ENCODE measurements around the gene FCRL3. TPM values are rescaled to one million over a fixed set of nuclear protein-coding genes. Genes with fewer than 3 reads are reported as not detected.

The FCRL3 gene
- total and polyA plus RNA-seq, 2 of the 13 experiments (the other 11 are each of a cell fraction or from before 2014, with no cell fraction given), result not detected

DNA sequence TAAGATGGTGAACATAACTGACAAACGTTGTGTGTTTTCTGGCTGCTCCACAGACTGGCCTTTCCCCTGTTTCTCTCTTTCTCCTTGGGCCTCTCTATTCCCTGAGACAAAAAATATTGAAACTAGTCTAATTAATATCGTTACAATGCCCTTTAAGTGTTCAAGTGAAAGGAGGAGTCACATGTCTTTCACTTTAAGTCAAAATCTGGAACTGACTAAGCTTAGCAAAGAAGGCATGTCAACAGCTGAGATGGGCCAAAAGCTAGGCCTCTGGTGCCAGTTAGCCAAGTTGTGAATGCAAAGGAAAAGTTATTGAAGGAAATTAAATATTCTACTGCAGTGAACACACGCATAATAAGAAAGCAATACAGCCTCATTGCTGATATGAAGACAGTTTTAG is 32.2 kb upstream of the FCRL3 start:
- no peak overlapping the region for H3K27ac ChIP-seq (ENCODE audit: extremely low read length, insufficient read depth, low read length)
- no peak for ATAC-seq
- intact Hi-C loops (cut with micrococcal nuclease; ENCODE audit: unreplicated experiment) (no loop called here), in situ Hi-C loops (cut with HindIII; ENCODE audit: extremely low pct_ligation_motif_present, low pct_unique_long_range_greater_than_20kb) (no loop called here)
- no peaks in the 10 kb centered on the region for H3K79me2 ChIP-seq (ENCODE audit: insufficient read depth, low read length)
- BruUV-seq (replicated peaks), result no TSS peak
- ChIA-PET CTCF (ENCODE audit: low intra/inter-chr PET ratio, low total read pairs) (no interaction called here), POLR2A (no interaction called here)
- H3K36me3 ChIP-seq (replicated peaks in 1 of 2; ENCODE audit: control insufficient read depth in 1 of 2, insufficient read depth in 2 of 2, low read length in 2 of 2), result no peaks in the 10 kb centered on the region
- no peak overlapping the region for H3K4me2 ChIP-seq (ENCODE audit: low read depth, low read length)
- H3K4me3 ChIP-seq (replicated peaks in 1 of 3; ENCODE audit: insufficient read depth in 1 of 3, low read depth in 2 of 3, low read length in 3 of 3), result no peak overlapping the region
- 0% methylated on average over 3 of the region's 3 CpGs for WGBS (ENCODE audit: low lambda C conversion rate)
- TF ChIP-seq XRCC5 (optimal IDR thresholded peaks at IDR 0.05; ENCODE audit: low read length), result no peak
- no peaks in the 10 kb centered on the region for H3K9me3 ChIP-seq (ENCODE audit: low read length)
- no peaks in the 10 kb centered on the region for H3K27me3 ChIP-seq (ENCODE audit: control insufficient read depth in 1 of 2, insufficient read depth in 2 of 2, low read length in 2 of 2)
- H4K20me1 ChIP-seq (ENCODE audit: insufficient read depth, low read length), result no peaks in the 10 kb centered on the region
- no peak overlapping the region for H3K9ac ChIP-seq (ENCODE audit: insufficient read depth, low read depth, low read length)
- H3K4me1 ChIP-seq (ENCODE audit: insufficient read depth, low read length), result no peaks in the 10 kb centered on the region
- no peak overlapping the region for H2AFZ ChIP-seq (ENCODE audit: low read length)
- FAIRE-seq, result no peak
- no peak for DNase-seq (ENCODE audit: low spot score)

DNA sequence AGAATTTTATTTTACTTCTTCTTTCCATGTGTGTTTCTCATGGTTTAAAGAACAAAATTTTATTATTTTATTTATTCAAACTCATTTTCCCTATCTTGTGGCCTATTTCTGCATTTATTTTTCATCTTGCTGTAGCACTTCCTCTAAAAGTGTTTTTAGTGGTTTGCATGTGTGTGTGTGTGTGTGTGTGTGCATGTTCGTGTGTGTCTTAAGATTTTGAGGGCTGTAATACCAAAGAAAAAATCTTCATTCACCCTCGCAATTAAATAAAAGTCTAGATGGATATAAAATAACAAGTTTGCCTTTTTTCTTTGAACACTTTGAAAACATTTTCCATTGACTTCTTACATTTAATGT is 24.6 kb upstream of the FCRL3 start:
- ChIA-PET POLR2A (no interaction called here), CTCF (ENCODE audit: low intra/inter-chr PET ratio, low total read pairs) (no interaction called here)
- Histone ChIP-seq H3K36me3 (replicated peaks in 1 of 2; ENCODE audit: control insufficient read depth in 1 of 2, insufficient read depth in 2 of 2, low read length in 2 of 2) (no peaks in the 10 kb centered on the region), H3K9ac (ENCODE audit: insufficient read depth, low read depth, low read length) (no peak overlapping the region), H4K20me1 (ENCODE audit: insufficient read depth, low read length) (no peaks in the 10 kb centered on the region), H3K4me3 (replicated peaks in 1 of 3; ENCODE audit: insufficient read depth in 1 of 3, low read depth in 2 of 3, low read length in 3 of 3) (no peak overlapping the region), H3K27me3 (ENCODE audit: control insufficient read depth in 1 of 2, insufficient read depth in 2 of 2, low read length in 2 of 2) (no peaks in the 10 kb centered on the region; a peak in 1 of 5 replicates), H3K9me3 (ENCODE audit: low read length) (peaks cover 22% of the 10 kb centered on the region), H3K27ac (ENCODE audit: extremely low read length, insufficient read depth, low read length) (no peak overlapping the region), H3K4me2 (ENCODE audit: low read depth, low read length) (no peak overlapping the region), H2AFZ (ENCODE audit: low read length) (no peak overlapping the region), H3K4me1 (ENCODE audit: insufficient read depth, low read length) (no peaks in the 10 kb centered on the region), H3K79me2 (ENCODE audit: insufficient read depth, low read length) (no peaks in the 10 kb centered on the region)
- no peak for FAIRE-seq
- ATAC-seq, result no peak
- WGBS (ENCODE audit: low lambda C conversion rate), result 3% methylated on average over 2 of the region's 2 CpGs
- in situ Hi-C loops (cut with HindIII; ENCODE audit: extremely low pct_ligation_motif_present, low pct_unique_long_range_greater_than_20kb), result no loop called here
- intact Hi-C loops (cut with micrococcal nuclease; ENCODE audit: unreplicated experiment), result no loop called here
- DNase-seq (ENCODE audit: low spot score), result no peak
- no TSS peak for BruUV-seq (replicated peaks)
- TF ChIP-seq TP53 (CRISPR knock-in tag; conservative IDR thresholded peaks at IDR 0.05) (no peak), ZKSCAN8 (CRISPR knock-in tag; IDR thresholded peaks at IDR 0.05; ENCODE audit: borderline replicate concordance) (no peak), ZNF468 (CRISPR knock-in tag; IDR thresholded peaks at IDR 0.05) (no peak), ZNF205 (CRISPR knock-in tag; IDR thresholded peaks at IDR 0.05) (no peak), PHF8 (CRISPR knock-in tag; IDR thresholded peaks at IDR 0.05) (no peak), ATF7 (IDR thresholded peaks at IDR 0.05) (no peak), ATF7 (CRISPR knock-in tag; IDR thresholded peaks at IDR 0.05) (no peak), KAT7 (CRISPR knock-in tag; IDR thresholded peaks at IDR 0.05; ENCODE audit: borderline replicate concordance) (no peak)
- TF ChIP-seq, protein P1, sequence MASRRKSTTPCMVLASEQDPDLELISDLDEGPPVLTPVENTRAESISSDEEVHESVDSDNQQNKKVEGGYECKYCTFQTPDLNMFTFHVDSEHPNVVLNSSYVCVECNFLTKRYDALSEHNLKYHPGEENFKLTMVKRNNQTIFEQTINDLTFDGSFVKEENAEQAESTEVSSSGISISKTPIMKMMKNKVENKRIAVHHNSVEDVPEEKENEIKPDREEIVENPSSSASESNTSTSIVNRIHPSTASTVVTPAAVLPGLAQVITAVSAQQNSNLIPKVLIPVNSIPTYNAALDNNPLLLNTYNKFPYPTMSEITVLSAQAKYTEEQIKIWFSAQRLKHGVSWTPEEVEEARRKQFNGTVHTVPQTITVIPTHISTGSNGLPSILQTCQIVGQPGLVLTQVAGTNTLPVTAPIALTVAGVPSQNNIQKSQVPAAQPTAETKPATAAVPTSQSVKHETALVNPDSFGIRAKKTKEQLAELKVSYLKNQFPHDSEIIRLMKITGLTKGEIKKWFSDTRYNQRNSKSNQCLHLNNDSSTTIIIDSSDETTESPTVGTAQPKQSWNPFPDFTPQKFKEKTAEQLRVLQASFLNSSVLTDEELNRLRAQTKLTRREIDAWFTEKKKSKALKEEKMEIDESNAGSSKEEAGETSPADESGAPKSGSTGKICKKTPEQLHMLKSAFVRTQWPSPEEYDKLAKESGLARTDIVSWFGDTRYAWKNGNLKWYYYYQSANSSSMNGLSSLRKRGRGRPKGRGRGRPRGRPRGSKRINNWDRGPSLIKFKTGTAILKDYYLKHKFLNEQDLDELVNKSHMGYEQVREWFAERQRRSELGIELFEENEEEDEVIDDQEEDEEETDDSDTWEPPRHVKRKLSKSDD (CRISPR knock-in tag; IDR thresholded peaks at IDR 0.05; ENCODE audit: low read depth), result no peak
- TF ChIP-seq, protein P2, sequence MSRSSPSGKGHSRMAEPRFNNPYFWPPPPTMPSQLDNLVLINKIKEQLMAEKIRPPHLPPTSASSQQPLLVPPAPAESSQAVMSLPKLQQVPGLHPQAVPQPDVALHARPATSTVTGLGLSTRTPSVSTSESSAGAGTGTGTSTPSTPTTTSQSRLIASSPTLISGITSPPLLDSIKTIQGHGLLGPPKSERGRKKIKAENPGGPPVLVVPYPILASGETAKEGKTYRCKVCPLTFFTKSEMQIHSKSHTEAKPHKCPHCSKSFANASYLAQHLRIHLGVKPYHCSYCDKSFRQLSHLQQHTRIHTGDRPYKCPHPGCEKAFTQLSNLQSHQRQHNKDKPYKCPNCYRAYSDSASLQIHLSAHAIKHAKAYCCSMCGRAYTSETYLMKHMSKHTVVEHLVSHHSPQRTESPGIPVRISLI (CRISPR knock-in tag; IDR thresholded peaks at IDR 0.05; ENCODE audit: borderline replicate concordance), result no peak
- TF ChIP-seq, protein P3, sequence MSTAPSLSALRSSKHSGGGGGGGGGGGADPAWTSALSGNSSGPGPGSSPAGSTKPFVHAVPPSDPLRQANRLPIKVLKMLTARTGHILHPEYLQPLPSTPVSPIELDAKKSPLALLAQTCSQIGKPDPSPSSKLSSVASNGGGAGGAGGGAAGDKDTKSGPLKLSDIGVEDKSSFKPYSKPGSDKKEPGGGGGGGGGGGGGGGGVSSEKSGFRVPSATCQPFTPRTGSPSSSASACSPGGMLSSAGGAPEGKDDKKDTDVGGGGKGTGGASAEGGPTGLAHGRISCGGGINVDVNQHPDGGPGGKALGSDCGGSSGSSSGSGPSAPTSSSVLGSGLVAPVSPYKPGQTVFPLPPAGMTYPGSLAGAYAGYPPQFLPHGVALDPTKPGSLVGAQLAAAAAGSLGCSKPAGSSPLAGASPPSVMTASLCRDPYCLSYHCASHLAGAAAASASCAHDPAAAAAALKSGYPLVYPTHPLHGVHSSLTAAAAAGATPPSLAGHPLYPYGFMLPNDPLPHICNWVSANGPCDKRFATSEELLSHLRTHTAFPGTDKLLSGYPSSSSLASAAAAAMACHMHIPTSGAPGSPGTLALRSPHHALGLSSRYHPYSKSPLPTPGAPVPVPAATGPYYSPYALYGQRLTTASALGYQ (CRISPR knock-in tag; IDR thresholded peaks at IDR 0.05), result no peak

Measured in HepG2 (cell line).